UCSD-AML1 (cell line): Measurements from ENCODE around the gene NOC2L.
"Not testable (repeated sequence)": the region's sequence is repeated elsewhere in the genome, so short reads cannot be mapped to it uniquely, and the experiment has no call there.

ENCODE experiments used
- DNase-seq: peaks from one replicate; lab custom pipeline; 2025; ENCODE audit not compliant: unreplicated experiment; lab: John Stamatoyannopoulos, UW

Gene NOC2L

GRCh38 chr1:962381-963300, 3.6 kb upstream of the NOC2L start:
- DNase-seq, result no peak

- DNase-seq, result no peak
Measured at GRCh38 chr1:961132-961669, 2.1 kb upstream of the NOC2L start.

- peak; percentile 72 for DNase-seq
Measured at GRCh38 chr1:960363-961131, 1.5 kb upstream of the NOC2L start, which contains the start of gene KLHL17. KLHL17 (plus strand) TSS chr1:960584; CDS start chr1:960694, 110 bp downstream.

GRCh38 chr1:959731-960362, 791 bp upstream of the NOC2L start:
- DNase-seq, result no peak

- DNase-seq, result no peak
Measured at GRCh38 chr1:956636-957035, 2.4 kb downstream of the NOC2L start.

- no peak for DNase-seq
Measured at GRCh38 chr1:955474-955873, 3.6 kb downstream of the NOC2L start.

GRCh38 chr1:954927-955326, 4.1 kb downstream of the NOC2L start:
- no peak for DNase-seq

- no peak for DNase-seq
Measured at GRCh38 chr1:953524-954320, 5.3 kb downstream of the NOC2L start.

GRCh38 chr1:952603-953002, 6.5 kb downstream of the NOC2L start:
- DNase-seq, result no peak

- DNase-seq, result no peak
Measured at GRCh38 chr1:952201-952600, 6.9 kb downstream of the NOC2L start.

GRCh38 chr1:951364-951763, 7.7 kb downstream of the NOC2L start:
- no peak for DNase-seq

- no peak for DNase-seq
Measured at GRCh38 chr1:950881-951280, 8.2 kb downstream of the NOC2L start.

- DNase-seq, result no peak
Measured at GRCh38 chr1:950268-950667, 8.8 kb downstream of the NOC2L start.

- DNase-seq, result no peak
Measured at GRCh38 chr1:947958-948357, 11.1 kb downstream of the NOC2L start.

GRCh38 chr1:946811-947210, 12.2 kb downstream of the NOC2L start:
- not testable (repeated sequence) for DNase-seq

GRCh38 chr1:945688-946556, 13.1 kb downstream of the NOC2L start:
- no peak for DNase-seq

GRCh38 chr1:944341-945325, 14.4 kb downstream of the NOC2L start:
- DNase-seq, result no peak
